ENCODE data around the gene UBN2.

- TF ChIP-seq CTCF (optimal IDR thresholded peaks at IDR 0.05 in 1 of 3, IDR thresholded peaks at IDR 0.05 in 1 of 3, conservative IDR thresholded peaks at IDR 0.05 in 1 of 3; ENCODE audit: extremely low read depth in 1 of 3, insufficient read depth in 2 of 3, low read length in 3 of 3) (no peak), EZH2 (IDR thresholded peaks at IDR 0.05; ENCODE audit: low read length) (no peak)
These were observed 30.7 kb upstream of the UBN2 start for GRCh38 chr7:139200382-139200781.

All from keratinocyte (primary cell).